ENCODE data around the gene VIL1. TPM values are rescaled to one million over a fixed set of nuclear protein-coding genes. Genes with fewer than 3 reads are reported as not detected.

The VIL1 gene
- total RNA-seq, 1 donor from 2014 or later = not detected

DNA sequence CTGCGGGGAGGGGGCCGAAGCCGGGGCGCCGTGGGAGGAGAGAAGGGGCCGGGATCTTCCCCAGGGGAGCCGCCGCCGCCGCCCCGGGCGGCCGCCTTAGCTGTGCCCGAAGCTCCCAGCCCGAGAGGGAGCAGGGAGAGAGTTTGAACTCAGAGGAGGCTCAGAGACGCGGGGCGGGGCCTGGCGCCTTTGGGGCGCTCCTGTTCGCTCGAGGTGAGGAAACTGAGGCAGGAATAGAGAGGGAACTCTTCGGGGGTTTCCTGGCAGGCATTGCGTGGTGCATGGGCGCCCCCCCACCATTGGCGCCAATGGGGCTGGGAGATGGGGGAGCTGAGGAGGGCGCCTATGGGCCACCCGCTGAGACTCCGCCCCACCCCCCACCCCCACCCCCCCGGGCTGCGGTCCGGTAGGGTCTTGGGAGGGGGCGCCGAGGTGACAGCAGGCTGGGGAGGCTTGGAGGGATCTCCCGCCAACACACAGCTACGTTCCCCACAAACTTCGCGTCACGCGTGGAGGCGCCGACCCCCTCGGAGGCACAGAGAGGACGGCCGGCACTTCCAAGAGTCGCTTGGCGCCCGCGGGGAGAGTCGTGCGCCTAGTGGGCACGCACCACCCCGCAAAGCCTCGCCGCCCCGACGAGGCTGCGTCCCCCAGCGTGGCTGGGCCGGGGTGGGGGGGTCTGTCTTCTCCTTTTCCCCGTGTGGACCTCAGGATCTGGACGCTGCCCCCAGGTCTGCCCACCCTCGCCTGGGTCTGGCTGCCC, 18.6 kb upstream of the VIL1 start:
- H3K27me3 Mint-ChIP-seq (ENCODE audit: low read depth, unreplicated experiment) = no peaks in the 10 kb centered on the region
- Histone ChIP-seq H3K79me2 (ENCODE audit: insufficient read depth, low read length) (peaks cover 27% of the 10 kb centered on the region), H3K36me3 (ENCODE audit: insufficient read depth, low read length) (peaks cover 3% of the 10 kb centered on the region), H2AFZ (ENCODE audit: low read depth, low read length) (peak overlapping the region; percentile 66), H3K27me3 (ENCODE audit: insufficient read depth, low read length) (no peaks in the 10 kb centered on the region), H3K4me3 (ENCODE audit: insufficient read depth, low read depth, low read length) (peak overlapping the region; percentile 73), H3K4me1 (ENCODE audit: insufficient read depth, low read length) (peaks cover 39% of the 10 kb centered on the region), H4K20me1 (ENCODE audit: insufficient read depth, low read length) (peaks cover 16% of the 10 kb centered on the region), H3K4me2 (ENCODE audit: low read length) (peak overlapping the region; percentile 87), H3K9me3 (ENCODE audit: insufficient read depth, low read depth, low read length) (no peaks in the 10 kb centered on the region), H3K9ac (ENCODE audit: low read length) (peak overlapping the region; percentile 86), H3K27ac (ENCODE audit: low read depth, low read length) (peak overlapping the region; percentile 65)
- peaks cover 11% of the 10 kb centered on the region for H3K4me1 Mint-ChIP-seq (ENCODE audit: low read depth, unreplicated experiment)
- no peak for FAIRE-seq
- DNase-seq (ENCODE audit: low read depth) = no peak
- H3K27ac Mint-ChIP-seq (ENCODE audit: unreplicated experiment) = no peak overlapping the region
- no peaks in the 10 kb centered on the region for H3K9me3 Mint-ChIP-seq (ENCODE audit: unreplicated experiment)
- no peaks in the 10 kb centered on the region for H3K36me3 Mint-ChIP-seq (ENCODE audit: low read depth, unreplicated experiment)
- no peak for TF ChIP-seq EZH2 (IDR thresholded peaks at IDR 0.05; ENCODE audit: insufficient read depth, low read length)
- TF ChIP-seq, protein P1, sequence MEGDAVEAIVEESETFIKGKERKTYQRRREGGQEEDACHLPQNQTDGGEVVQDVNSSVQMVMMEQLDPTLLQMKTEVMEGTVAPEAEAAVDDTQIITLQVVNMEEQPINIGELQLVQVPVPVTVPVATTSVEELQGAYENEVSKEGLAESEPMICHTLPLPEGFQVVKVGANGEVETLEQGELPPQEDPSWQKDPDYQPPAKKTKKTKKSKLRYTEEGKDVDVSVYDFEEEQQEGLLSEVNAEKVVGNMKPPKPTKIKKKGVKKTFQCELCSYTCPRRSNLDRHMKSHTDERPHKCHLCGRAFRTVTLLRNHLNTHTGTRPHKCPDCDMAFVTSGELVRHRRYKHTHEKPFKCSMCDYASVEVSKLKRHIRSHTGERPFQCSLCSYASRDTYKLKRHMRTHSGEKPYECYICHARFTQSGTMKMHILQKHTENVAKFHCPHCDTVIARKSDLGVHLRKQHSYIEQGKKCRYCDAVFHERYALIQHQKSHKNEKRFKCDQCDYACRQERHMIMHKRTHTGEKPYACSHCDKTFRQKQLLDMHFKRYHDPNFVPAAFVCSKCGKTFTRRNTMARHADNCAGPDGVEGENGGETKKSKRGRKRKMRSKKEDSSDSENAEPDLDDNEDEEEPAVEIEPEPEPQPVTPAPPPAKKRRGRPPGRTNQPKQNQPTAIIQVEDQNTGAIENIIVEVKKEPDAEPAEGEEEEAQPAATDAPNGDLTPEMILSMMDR (IDR thresholded peaks at IDR 0.05; ENCODE audit: insufficient read depth, low read depth, low read length) = no peak
- peak overlapping the region; percentile 92 for H3K4me3 Mint-ChIP-seq (ENCODE audit: unreplicated experiment)

DNA sequence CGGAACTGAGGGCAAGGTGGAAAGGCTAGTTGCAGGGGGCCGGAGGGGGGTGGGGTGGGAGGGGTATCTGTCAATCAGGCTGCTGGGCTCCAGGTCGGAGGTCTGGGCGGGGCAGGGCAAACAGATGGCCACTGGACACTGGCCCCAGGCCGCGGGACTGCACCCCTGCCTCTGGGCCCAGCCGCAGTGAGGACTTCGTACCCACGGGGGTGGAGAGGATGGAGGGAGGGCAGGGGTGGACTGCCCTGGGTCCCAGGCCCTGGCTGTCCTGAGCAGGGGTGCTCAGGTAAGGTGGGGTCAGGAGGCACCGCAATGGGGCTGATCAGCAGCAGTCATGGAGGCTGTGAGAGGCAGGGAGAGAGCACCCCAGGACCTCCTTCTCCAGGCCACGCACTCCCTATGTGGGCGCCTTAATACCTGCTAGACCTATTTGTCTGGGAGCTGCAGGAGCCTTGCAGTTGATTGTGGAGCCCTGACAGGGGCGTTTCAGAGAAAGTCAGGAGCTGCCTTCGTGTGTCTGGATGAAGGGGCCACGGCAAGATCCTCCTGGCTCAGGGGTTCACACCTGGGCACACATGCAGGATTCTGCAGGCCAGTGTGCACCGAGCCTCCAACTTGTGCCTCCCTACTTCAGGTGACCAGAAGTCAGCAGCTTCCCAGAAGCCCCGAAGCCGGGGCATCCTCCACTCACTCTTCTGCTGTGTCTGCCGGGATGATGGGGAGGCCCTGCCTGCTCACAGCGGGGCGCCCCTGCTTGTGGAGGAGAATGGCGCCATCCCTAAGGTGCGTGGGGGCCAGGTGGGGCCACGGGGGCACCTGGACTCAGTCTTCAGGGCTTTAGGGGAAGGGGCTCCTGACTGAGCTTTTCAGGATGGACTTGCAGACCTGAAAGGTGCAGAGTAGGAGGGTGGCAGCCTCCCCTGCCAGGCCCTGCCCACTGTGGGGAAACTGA, 17.7 kb upstream of the VIL1 start:
- TF ChIP-seq, protein P1 (IDR thresholded peaks at IDR 0.05; ENCODE audit: insufficient read depth, low read depth, low read length) = no peak
- no peak for TF ChIP-seq EZH2 (IDR thresholded peaks at IDR 0.05; ENCODE audit: insufficient read depth, low read length)
- no peak overlapping the region for H2AFZ ChIP-seq (ENCODE audit: low read depth, low read length)

More for the DNA sequence above, 17.7 kb upstream of the VIL1 start:
- H3K27me3 Mint-ChIP-seq (ENCODE audit: low read depth, unreplicated experiment) = no peaks in the 10 kb centered on the region
- no peak overlapping the region for H3K27ac Mint-ChIP-seq (ENCODE audit: unreplicated experiment)
- no peaks in the 10 kb centered on the region for H3K27me3 ChIP-seq (ENCODE audit: insufficient read depth, low read length)
- H4K20me1 ChIP-seq (ENCODE audit: insufficient read depth, low read length) = peaks cover 16% of the 10 kb centered on the region
- peaks cover 3% of the 10 kb centered on the region for H3K36me3 ChIP-seq (ENCODE audit: insufficient read depth, low read length)
- no peak overlapping the region for H3K27ac ChIP-seq (ENCODE audit: low read depth, low read length)
- FAIRE-seq (no peak), DNase-seq (ENCODE audit: low read depth) (no peak)
- peak overlapping the region; percentile 86 for H3K9ac ChIP-seq (ENCODE audit: low read length)
- peak overlapping the region; percentile 70 for H3K4me3 Mint-ChIP-seq (ENCODE audit: unreplicated experiment)
- no peaks in the 10 kb centered on the region for H3K9me3 Mint-ChIP-seq (ENCODE audit: unreplicated experiment)
- no peaks in the 10 kb centered on the region for H3K9me3 ChIP-seq (ENCODE audit: insufficient read depth, low read depth, low read length)
- H3K4me2 ChIP-seq (ENCODE audit: low read length) = peak overlapping the region; percentile 87
- H3K79me2 ChIP-seq (ENCODE audit: insufficient read depth, low read length) = peaks cover 27% of the 10 kb centered on the region
- H3K4me1 Mint-ChIP-seq (ENCODE audit: low read depth, unreplicated experiment) = peaks cover 11% of the 10 kb centered on the region
- no peaks in the 10 kb centered on the region for H3K36me3 Mint-ChIP-seq (ENCODE audit: low read depth, unreplicated experiment)
- H3K4me1 ChIP-seq (ENCODE audit: insufficient read depth, low read length) = peaks cover 47% of the 10 kb centered on the region
- peak overlapping the region; percentile 73 for H3K4me3 ChIP-seq (ENCODE audit: insufficient read depth, low read depth, low read length)

All from astrocyte (in vitro differentiated cells and primary cell).